HepG2 (cell line): ENCODE data around the gene WDR54. TPM values are rescaled to one million over a fixed set of nuclear protein-coding genes. Genes with fewer than 3 reads are reported as not detected.

Source experiments
- CENPX ChIP-seq: sonication (generic); formaldehyde crosslinking; IDR thresholded peaks from 2 replicates; pipeline ENCODE4 v1.9.0; 2021; ENCODE audit warnings: mild to moderate bottlenecking, missing genetic modification reagents, moderate library complexity
- KMT2B ChIP-seq: IDR thresholded peaks from 2 replicates; pipeline ENCODE4 v1.6.1; 2016; ENCODE audit warnings: missing genetic modification reagents, missing compliant biosample characterization
- MZF1 ChIP-seq: sonication (generic); formaldehyde crosslinking; IDR thresholded peaks from 2 replicates; pipeline ENCODE4 v1.8.1; 2023; ENCODE audit warnings: mild to moderate bottlenecking, missing genetic modification reagents, borderline replicate concordance
- NR2F2 ChIP-seq: IDR thresholded peaks from 2 replicates; pipeline ENCODE4 v1.6.1; 2012; ENCODE audit warnings: low read depth, inconsistent platforms, borderline replicate concordance
- PAF1 ChIP-seq: IDR thresholded peaks from 2 replicates; pipeline ENCODE4 v1.6.1; 2016; ENCODE audit warnings: missing genetic modification reagents, missing compliant biosample characterization
- PATZ1 ChIP-seq: sonication (generic); formaldehyde crosslinking; IDR thresholded peaks from 2 replicates; pipeline ENCODE4 v1.4.0; 2020; ENCODE audit warnings: missing genetic modification reagents
- SMARCC2 ChIP-seq: fragments of 450-650 bp; IDR thresholded peaks from 2 replicates; pipeline ENCODE4 v1.6.1; 2017; ENCODE audit warnings: antibody characterized with exemption, mild to moderate bottlenecking
- ZFP41 ChIP-seq: sonication (generic); formaldehyde crosslinking; IDR thresholded peaks from 2 replicates; pipeline ENCODE4 v1.4.0; 2020; ENCODE audit warnings: mild to moderate bottlenecking, missing genetic modification reagents, borderline replicate concordance
- ZNF572 ChIP-seq: sonication (generic); formaldehyde crosslinking; IDR thresholded peaks from 2 replicates; pipeline ENCODE4 v1.5.1; 2020; ENCODE audit warnings: mild to moderate bottlenecking, missing genetic modification reagents
- ZNF605 ChIP-seq: sonication (generic); formaldehyde crosslinking; IDR thresholded peaks from 2 replicates; pipeline ENCODE4 v1.8.0; 2022; ENCODE audit warnings: mild to moderate bottlenecking, missing genetic modification reagents
- ZNF740 ChIP-seq: sonication (generic); formaldehyde crosslinking; IDR thresholded peaks from 2 replicates; pipeline ENCODE4 v1.4.0; 2020; ENCODE audit warnings: missing genetic modification reagents
- polyA plus RNA-seq, 8 experiments: library from polyadenylated mRNA; depleted of rRNA in 3 of 8; stranded (reverse) in 7 of 8; unstranded in 1 of 8; fragments of >200 nt; fragmentation: Illumina TruSeq in 4 of 8; extraction: Trizol in 4 of 8; gene quantifications; 2 replicates each; pipeline versions ENCODE4 v1.2.1 to v1.2.3, GENCODE V29; 2011 to 2016; ENCODE audit warnings: low read depth in 4 of 8, missing spikeins in 1 of 8, mixed read lengths in 1 of 8; ENCODE audit not compliant: insufficient read depth in 1 of 8
- total RNA-seq, 5 experiments: library from RNA; depleted of rRNA; stranded (reverse); fragments of >200 nt; fragmentation: Illumina TruSeq; extraction: Trizol; gene quantifications; 2 replicates each; pipeline ENCODE4 v1.2.3, GENCODE V29; 2016; ENCODE audit warnings: low read depth in 1 of 5
- TF ChIP-seq, protein P1 (sequence below): sonication (generic); formaldehyde crosslinking; IDR thresholded peaks from 2 replicates; pipeline ENCODE4 v1.4.0; 2020; ENCODE audit warnings: mild to moderate bottlenecking, missing genetic modification reagents
- TF ChIP-seq, protein P2 (sequence below): sonication (generic); formaldehyde crosslinking; IDR thresholded peaks from 2 replicates; pipeline ENCODE4 v1.5.0; 2020; ENCODE audit warnings: missing genetic modification reagents, mild to moderate bottlenecking, borderline replicate concordance
- TF ChIP-seq, protein P3 (sequence below): sonication (generic); formaldehyde crosslinking; IDR thresholded peaks from 2 replicates; pipeline ENCODE4 v1.9.0; 2021; ENCODE audit warnings: missing genetic modification reagents, borderline replicate concordance

WDR54 gene
- total and polyA plus RNA-seq, 2 of the 13 experiments (the other 11 are each of a cell fraction or from before 2014, with no cell fraction given), result 2.0 to 17.3 TPM

DNA sequence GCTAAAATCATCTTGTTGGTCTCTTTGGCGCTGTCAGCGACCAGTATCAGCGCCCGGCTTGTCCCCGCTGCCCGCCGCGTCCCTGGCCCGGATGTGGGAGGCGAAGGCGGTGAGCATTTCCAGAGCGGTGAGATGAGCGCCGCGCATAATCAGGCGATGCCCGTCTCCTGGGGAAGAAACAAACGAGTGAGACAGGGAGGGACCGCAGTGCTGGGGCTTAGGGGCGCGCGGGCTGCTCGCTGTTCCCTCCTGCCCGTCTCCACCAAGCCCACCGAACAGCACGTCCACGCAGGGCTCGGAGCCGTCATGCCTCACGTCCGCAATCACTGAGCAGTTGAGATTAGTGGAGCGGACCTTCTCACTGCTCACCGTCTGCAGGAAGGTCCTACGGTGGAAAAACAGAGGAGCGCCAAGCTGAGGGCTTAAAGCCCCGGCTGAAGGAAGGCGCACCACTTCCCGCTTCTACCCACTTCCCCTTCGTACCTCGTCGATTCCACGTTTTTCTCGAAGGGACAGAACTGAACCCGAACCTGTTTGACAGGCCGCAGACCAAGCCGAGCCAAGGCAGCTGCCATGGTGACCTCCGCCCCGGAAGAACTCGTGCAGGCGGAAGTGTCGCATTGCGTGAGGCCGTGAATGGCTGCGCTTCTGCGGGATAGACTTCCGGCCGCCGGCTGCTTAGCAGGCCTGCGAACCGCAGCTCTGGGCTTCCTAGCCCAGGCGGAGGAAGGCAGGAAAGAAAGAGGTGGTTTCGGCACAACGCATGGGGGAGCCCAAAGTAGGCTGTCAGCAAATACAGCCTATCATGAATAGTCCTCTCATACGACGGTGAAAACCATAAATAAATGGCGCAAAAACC, 50.8 kb downstream of the WDR54 start, which contains the start of gene MRPL53 (continued):
- TF ChIP-seq ZNF740 (CRISPR knock-in tag) (no peak; the same call in none of the 2 replicates), PATZ1 (CRISPR knock-in tag) (peak; percentile 56; the same call in 1 of the 2 replicates), PAF1 (CRISPR knock-in tag) (peak; percentile 76; the same call in 1 of the 2 replicates), ZFP41 (CRISPR knock-in tag) (peak; percentile 96; the same call in 1 of the 2 replicates), CENPX (CRISPR knock-in tag) (no peak), ZNF605 (peak; percentile 98), SMARCC2 (no peak), ZNF572 (CRISPR knock-in tag) (peak; percentile 99), NR2F2 (peak; percentile 51; the same call in 1 of the 2 replicates), MZF1 (CRISPR knock-in tag) (peak; percentile 86; the same call in 1 of the 2 replicates), KMT2B (CRISPR knock-in tag) (peak; percentile 96)
- TF ChIP-seq, protein P1, sequence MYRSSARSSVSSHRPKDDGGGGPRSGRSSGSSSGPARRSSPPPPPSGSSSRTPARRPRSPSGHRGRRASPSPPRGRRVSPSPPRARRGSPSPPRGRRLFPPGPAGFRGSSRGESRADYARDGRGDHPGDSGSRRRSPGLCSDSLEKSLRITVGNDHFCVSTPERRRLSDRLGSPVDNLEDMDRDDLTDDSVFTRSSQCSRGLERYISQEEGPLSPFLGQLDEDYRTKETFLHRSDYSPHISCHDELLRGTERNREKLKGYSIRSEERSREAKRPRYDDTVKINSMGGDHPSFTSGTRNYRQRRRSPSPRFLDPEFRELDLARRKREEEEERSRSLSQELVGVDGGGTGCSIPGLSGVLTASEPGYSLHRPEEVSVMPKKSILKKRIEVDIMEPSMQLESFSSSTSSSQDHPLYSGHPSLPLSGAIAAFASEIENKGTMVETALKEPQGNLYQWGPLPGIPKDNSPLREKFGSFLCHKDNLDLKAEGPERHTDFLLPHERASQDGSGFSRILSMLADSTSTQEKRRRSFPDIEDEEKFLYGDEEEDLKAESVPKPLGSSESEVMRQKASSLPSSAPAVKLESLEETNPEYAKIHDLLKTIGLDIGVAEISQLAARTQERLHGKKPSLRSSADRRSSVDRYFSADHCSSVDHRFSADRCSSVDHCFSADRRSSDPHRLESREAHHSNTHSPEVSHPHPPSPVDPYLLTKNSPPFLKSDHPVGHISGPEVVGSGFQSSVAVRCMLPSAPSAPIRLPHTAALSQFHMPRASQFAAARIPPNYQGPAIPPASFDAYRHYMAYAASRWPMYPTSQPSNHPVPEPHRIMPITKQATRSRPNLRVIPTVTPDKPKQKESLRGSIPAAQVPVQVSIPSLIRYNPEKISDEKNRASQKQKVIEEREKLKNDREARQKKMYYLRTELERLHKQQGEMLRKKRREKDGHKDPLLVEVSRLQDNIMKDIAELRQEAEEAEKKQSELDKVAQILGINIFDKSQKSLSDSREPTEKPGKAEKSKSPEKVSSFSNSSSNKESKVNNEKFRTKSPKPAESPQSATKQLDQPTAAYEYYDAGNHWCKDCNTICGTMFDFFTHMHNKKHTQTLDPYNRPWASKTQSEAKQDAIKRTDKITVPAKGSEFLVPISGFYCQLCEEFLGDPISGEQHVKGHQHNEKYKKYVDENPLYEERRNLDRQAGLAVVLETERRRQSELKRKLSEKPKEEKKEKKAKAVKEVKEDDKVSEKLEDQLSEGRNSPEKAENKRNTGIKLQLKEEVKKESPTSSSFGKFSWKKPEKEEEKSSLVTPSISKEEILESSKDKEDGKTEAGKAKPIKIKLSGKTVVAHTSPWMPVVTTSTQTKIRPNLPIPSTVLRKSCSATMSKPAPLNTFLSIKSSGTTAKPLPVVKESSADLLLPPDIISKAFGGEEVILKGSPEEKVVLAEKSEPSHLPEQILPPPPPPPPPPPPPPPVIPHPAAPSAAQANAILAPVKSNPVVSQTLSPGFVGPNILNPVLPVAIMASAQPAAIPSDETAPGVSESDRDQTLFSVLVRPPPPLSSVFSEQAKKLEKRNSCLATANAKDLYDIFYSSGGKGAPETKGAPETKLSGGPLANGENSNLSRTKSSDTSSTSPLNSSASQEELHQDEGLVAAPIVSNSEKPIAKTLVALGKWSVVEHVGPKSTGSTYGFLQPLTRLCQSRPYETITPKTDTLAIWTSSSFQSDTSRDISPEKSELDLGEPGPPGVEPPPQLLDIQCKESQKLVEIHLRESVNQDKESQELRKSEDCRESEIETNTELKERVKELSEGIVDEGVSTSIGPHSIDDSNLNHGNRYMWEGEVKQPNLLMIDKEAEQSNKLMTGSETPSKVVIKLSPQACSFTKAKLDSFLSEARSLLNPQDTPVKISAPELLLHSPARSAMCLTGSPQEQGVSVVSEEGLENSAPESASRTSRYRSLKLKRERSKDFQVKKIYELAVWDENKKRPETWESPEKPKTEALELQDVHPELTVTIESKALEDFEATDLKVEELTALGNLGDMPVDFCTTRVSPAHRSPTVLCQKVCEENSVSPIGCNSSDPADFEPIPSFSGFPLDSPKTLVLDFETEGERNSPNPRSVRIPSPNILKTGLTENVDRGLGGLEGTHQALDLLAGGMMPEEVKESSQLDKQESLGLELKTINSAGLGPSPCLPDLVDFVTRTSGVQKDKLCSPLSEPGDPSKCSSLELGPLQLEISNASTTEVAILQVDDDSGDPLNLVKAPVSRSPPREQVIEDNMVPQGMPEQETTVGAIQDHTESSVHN, result peak; percentile 99
- TF ChIP-seq, protein P2, sequence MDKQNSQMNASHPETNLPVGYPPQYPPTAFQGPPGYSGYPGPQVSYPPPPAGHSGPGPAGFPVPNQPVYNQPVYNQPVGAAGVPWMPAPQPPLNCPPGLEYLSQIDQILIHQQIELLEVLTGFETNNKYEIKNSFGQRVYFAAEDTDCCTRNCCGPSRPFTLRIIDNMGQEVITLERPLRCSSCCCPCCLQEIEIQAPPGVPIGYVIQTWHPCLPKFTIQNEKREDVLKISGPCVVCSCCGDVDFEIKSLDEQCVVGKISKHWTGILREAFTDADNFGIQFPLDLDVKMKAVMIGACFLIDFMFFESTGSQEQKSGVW (CRISPR knock-in tag), result no peak
- TF ChIP-seq, protein P3, sequence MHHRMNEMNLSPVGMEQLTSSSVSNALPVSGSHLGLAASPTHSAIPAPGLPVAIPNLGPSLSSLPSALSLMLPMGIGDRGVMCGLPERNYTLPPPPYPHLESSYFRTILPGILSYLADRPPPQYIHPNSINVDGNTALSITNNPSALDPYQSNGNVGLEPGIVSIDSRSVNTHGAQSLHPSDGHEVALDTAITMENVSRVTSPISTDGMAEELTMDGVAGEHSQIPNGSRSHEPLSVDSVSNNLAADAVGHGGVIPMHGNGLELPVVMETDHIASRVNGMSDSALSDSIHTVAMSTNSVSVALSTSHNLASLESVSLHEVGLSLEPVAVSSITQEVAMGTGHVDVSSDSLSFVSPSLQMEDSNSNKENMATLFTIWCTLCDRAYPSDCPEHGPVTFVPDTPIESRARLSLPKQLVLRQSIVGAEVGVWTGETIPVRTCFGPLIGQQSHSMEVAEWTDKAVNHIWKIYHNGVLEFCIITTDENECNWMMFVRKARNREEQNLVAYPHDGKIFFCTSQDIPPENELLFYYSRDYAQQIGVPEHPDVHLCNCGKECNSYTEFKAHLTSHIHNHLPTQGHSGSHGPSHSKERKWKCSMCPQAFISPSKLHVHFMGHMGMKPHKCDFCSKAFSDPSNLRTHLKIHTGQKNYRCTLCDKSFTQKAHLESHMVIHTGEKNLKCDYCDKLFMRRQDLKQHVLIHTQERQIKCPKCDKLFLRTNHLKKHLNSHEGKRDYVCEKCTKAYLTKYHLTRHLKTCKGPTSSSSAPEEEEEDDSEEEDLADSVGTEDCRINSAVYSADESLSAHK (CRISPR knock-in tag), result no peak; the same call in 1 of the 2 replicates
